Measurements from ENCODE around the gene LARP4. TPM values are rescaled to one million over a fixed set of nuclear protein-coding genes. Genes with fewer than 3 reads are reported as not detected.
A peak's percentile ranks its signal among the peaks of the same experiment; 100 is the strongest.
"Not testable (repeated sequence)": the region's sequence is repeated elsewhere in the genome, so short reads cannot be mapped to it uniquely, and the experiment has no call there.

Gene LARP4
- total RNA-seq, 2 donors from 2014 or later: 22.3 to 33.8 TPM

- H3K36me3 Mint-ChIP-seq (ENCODE audit: low read depth): no peaks in the 10 kb centered on the region
- ATAC-seq: no peak
- no peaks in the 10 kb centered on the region for H3K27me3 Mint-ChIP-seq
- no peak for DNase-seq
- peak overlapping the region; percentile 39 for H3K27ac Mint-ChIP-seq
- H3K4me3 Mint-ChIP-seq: no peak overlapping the region
- peaks cover 8% of the 10 kb centered on the region for H3K4me1 Mint-ChIP-seq
- H3K9me3 ChIP-seq (ENCODE audit: control insufficient read depth, low read length, poor library complexity, severe bottlenecking): no peaks in the 10 kb centered on the region
These were observed 13.2 kb upstream of the LARP4 start for GRCh38 chr12:50387487-50387886.

- Mint-ChIP-seq H3K36me3 (ENCODE audit: low read depth) (no peaks in the 10 kb centered on the region), H3K27ac (no peak overlapping the region), H3K4me1 (peaks cover 8% of the 10 kb centered on the region), H3K27me3 (no peaks in the 10 kb centered on the region), H3K4me3 (no peak overlapping the region)
- H3K9me3 ChIP-seq (ENCODE audit: control insufficient read depth, low read length, poor library complexity, severe bottlenecking): no peaks in the 10 kb centered on the region
- DNase-seq (no peak), ATAC-seq (no peak)
These were observed 12.7 kb upstream of the LARP4 start for GRCh38 chr12:50387972-50388478.

GRCh38 chr12:50388793-50389192 is 11.9 kb upstream of the LARP4 start:
- H3K4me3 Mint-ChIP-seq; H3K9me3 ChIP-seq (ENCODE audit: control insufficient read depth, low read length, poor library complexity, severe bottlenecking); ATAC-seq; H3K4me1 Mint-ChIP-seq; H3K27ac Mint-ChIP-seq; DNase-seq; H3K36me3 Mint-ChIP-seq (ENCODE audit: low read depth); H3K27me3 Mint-ChIP-seq: not testable (repeated sequence)

DNA sequence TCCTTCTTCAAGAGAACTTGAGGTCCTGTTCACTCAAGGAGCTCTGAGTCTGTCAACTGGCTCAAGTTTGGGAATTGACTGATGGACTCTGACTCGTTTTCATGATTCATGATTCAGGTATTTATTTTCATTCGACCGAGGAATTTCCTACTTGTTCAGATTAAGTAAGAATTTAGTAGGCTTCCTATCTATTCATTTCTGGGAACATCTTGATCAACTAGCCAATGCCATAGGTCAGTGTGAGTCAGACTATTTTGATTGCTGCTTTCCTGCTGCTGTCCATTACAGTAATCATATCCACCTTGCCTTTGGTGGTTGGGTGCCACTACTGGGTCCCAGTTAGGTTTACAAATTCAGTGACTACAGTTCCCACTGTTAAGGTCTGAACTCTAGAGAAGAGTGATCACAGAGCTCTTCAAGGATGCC is 10.4 kb upstream of the LARP4 start:
- no peak overlapping the region for H3K27ac Mint-ChIP-seq
- no peaks in the 10 kb centered on the region for H3K36me3 Mint-ChIP-seq (ENCODE audit: low read depth)
- no peaks in the 10 kb centered on the region for H3K27me3 Mint-ChIP-seq
- peaks cover 8% of the 10 kb centered on the region for H3K4me1 Mint-ChIP-seq
- DNase-seq (no peak), ATAC-seq (no peak)
- no peaks in the 10 kb centered on the region for H3K9me3 ChIP-seq (ENCODE audit: control insufficient read depth, low read length, poor library complexity, severe bottlenecking)
- no peak overlapping the region for H3K4me3 Mint-ChIP-seq

- no peak overlapping the region for H3K4me3 Mint-ChIP-seq
- H3K27me3 Mint-ChIP-seq: peaks cover 8% of the 10 kb centered on the region
- H3K4me1 Mint-ChIP-seq: no peaks in the 10 kb centered on the region
- no peak for ATAC-seq
- no peak for DNase-seq
- H3K27ac Mint-ChIP-seq: no peak overlapping the region
- no peaks in the 10 kb centered on the region for H3K36me3 Mint-ChIP-seq (ENCODE audit: low read depth)
- no peaks in the 10 kb centered on the region for H3K9me3 ChIP-seq (ENCODE audit: control insufficient read depth, low read length, poor library complexity, severe bottlenecking)
These were observed 6.1 kb upstream of the LARP4 start for GRCh38 chr12:50394469-50395029.

DNA sequence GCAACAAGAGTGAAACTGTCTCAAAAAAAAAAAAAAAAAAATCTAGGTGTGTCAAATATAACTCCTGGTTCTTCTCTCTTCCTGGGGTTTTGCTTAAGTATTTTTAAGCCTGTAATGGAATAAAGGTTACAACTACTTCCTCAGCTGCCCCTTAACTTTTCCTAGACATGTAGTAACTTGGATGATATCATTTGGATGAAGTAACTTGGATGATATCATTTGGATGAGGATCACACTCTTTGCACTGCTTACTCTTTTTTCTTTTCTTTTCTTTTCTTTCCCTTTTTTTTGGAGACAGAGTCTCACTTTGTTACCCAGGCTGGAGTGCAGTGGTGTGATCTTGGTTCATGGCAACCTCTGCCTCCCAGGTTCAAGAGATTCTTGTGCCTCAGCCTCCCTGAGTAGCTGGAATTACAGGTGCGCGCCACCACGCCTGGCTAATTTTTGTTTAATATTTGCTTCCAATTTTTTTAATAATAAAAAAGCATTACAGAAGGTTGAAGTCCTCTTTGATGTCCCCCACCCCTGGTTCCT is 3.5 kb upstream of the LARP4 start:
- ATAC-seq: no peak
- Mint-ChIP-seq H3K27ac (no peak overlapping the region), H3K4me3 (no peak overlapping the region), H3K36me3 (ENCODE audit: low read depth) (peaks cover 3% of the 10 kb centered on the region), H3K4me1 (peaks cover 13% of the 10 kb centered on the region), H3K27me3 (peaks cover 8% of the 10 kb centered on the region)
- H3K9me3 ChIP-seq (ENCODE audit: control insufficient read depth, low read length, poor library complexity, severe bottlenecking): no peaks in the 10 kb centered on the region
- DNase-seq: no peak

GRCh38 chr12:50398931-50399330 is 1.8 kb upstream of the LARP4 start:
- peaks cover 24% of the 10 kb centered on the region for H3K4me1 Mint-ChIP-seq
- H3K27ac Mint-ChIP-seq: no peak overlapping the region
- no peak overlapping the region for H3K4me3 Mint-ChIP-seq
- no peaks in the 10 kb centered on the region for H3K9me3 ChIP-seq (ENCODE audit: control insufficient read depth, low read length, poor library complexity, severe bottlenecking)
- DNase-seq (no peak), ATAC-seq (no peak)
- peaks cover 8% of the 10 kb centered on the region for H3K27me3 Mint-ChIP-seq
- H3K36me3 Mint-ChIP-seq (ENCODE audit: low read depth): peaks cover 4% of the 10 kb centered on the region

DNA sequence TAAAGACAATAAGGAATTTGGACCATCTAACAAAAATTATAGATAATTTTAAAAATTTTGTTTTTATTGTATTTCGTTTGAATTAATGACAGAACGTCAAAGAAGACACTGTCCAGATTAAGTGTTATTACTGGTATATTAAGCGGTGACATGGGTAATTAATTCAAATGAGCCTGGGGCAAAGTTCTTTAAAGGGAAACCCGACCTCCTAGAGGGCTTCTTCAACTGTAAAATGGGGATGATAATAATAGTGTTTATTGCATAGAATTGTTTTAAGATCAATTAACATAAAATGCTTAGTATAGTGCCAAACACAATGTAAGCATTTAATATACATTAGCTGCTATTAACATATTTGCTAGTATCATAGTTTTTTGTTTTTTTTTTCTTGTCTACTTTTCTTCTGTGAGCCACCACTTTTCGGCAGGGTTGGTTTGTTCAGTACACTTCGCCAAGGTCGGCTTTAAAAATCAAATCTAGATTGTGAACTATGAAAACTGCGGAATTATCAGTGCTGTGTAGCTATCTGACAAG is 514 bp upstream of the LARP4 start:
- H3K27ac Mint-ChIP-seq: peak overlapping the region; percentile 96
- ATAC-seq (no peak), DNase-seq (no peak)
- no peaks in the 10 kb centered on the region for H3K9me3 ChIP-seq (ENCODE audit: control insufficient read depth, low read length, poor library complexity, severe bottlenecking)
- H3K36me3 Mint-ChIP-seq (ENCODE audit: low read depth): peaks cover 4% of the 10 kb centered on the region
- H3K27me3 Mint-ChIP-seq: peaks cover 8% of the 10 kb centered on the region
- H3K4me3 Mint-ChIP-seq: peak overlapping the region; percentile 99
- H3K4me1 Mint-ChIP-seq: peaks cover 24% of the 10 kb centered on the region

- peaks cover 2% of the 10 kb centered on the region for H3K27me3 Mint-ChIP-seq
- peaks cover 4% of the 10 kb centered on the region for H3K36me3 Mint-ChIP-seq (ENCODE audit: low read depth)
- no peak for DNase-seq
- H3K27ac Mint-ChIP-seq: peak overlapping the region; percentile 96
- H3K9me3 ChIP-seq (ENCODE audit: control insufficient read depth, low read length, poor library complexity, severe bottlenecking): no peaks in the 10 kb centered on the region
- H3K4me3 Mint-ChIP-seq: peak overlapping the region; percentile 99
- ATAC-seq: no peak
- H3K4me1 Mint-ChIP-seq: peaks cover 24% of the 10 kb centered on the region
These were observed 906 bp downstream of the LARP4 start for GRCh38 chr12:50401500-50402081.

DNA sequence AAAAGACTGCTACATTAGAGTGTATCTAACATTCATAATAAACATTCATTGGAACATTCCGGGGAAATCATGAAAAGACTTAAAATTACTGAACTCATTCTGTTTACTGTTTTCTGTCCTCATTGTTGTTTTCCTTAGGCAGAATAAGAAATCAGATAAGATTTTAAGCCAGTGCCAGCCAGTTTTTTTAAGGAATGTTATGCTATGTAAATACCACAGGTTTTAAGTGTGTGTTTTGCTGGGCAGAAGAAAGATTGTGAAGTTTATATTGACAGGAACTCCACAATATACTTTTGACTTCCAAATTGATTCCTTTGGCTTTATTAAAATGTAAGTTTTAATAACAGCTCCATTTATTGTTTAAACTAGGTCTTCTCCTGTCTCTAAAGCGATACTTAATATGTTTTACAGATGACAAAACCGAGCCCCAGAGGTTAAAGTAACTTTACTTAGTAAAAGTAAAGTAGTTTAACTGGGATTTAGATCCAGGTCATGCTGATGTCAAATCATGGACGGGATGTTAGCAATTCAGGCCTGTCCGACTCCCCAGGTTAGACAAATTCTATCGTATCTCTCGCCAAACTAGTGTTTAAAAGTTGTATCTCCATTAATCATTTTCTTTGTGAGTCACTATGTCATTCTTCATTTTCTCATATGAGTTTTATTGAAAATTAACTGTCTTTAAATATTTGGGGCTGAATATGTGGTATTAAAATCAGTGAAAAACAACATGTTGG is 1.7 kb downstream of the LARP4 start:
- no peak for DNase-seq
- no peak for ATAC-seq
- Mint-ChIP-seq H3K4me3 (peak overlapping the region; percentile 71), H3K27ac (peak overlapping the region; percentile 96), H3K36me3 (ENCODE audit: low read depth) (peaks cover 4% of the 10 kb centered on the region), H3K4me1 (peaks cover 24% of the 10 kb centered on the region), H3K27me3 (no peaks in the 10 kb centered on the region)
- H3K9me3 ChIP-seq (ENCODE audit: control insufficient read depth, low read length, poor library complexity, severe bottlenecking): no peaks in the 10 kb centered on the region

DNA sequence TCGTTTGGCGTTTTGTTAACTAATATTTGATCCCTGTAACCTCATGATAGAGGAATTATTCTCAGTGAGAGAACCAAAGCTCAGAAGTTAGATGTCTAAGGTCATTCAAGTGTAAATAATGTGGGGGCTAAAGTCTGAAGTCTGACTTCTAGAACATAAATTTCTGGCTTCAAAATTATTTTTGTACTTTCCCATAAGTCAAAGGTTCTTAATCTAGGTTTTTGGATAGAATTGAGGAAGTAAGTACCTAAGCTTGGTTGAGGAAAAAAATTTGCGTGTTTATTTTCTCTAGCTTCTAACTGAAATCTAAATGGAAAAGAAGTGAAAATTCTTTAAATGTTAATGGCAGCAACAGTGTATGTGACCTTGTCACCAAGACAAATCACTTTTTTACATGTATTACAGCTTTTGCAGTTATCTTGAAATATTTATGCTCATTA is 2.3 kb downstream of the LARP4 start:
- ATAC-seq (no peak), DNase-seq (no peak)
- Mint-ChIP-seq H3K27ac (peak overlapping the region; percentile 96), H3K4me1 (peaks cover 24% of the 10 kb centered on the region), H3K36me3 (ENCODE audit: low read depth) (peaks cover 4% of the 10 kb centered on the region), H3K4me3 (peak overlapping the region; percentile 71), H3K27me3 (no peaks in the 10 kb centered on the region)
- H3K9me3 ChIP-seq (ENCODE audit: control insufficient read depth, low read length, poor library complexity, severe bottlenecking): no peaks in the 10 kb centered on the region

DNA sequence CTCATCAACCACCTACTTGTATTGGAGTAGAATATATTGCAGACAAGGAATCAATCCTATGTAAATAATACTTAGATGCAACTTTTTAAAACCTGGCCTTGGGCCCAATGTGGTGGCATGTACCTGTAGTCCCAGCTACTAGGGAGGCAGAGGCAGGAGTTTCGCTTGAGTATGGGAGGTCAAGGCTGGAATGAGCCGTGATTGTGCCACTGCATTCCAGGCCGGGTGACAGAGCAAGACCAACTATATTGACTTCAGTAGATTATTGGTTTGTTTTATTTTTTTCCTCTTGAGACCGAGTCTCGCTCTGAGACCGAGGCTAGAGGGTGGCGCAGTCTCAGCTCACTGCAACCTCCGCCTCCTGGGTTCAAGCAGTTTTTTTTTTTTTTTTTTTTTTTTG is 3.6 kb downstream of the LARP4 start:
- H3K36me3 Mint-ChIP-seq (ENCODE audit: low read depth): peaks cover 4% of the 10 kb centered on the region
- H3K9me3 ChIP-seq (ENCODE audit: control insufficient read depth, low read length, poor library complexity, severe bottlenecking): no peaks in the 10 kb centered on the region
- no peak overlapping the region for H3K4me3 Mint-ChIP-seq
- no peak for ATAC-seq
- H3K27ac Mint-ChIP-seq: no peak overlapping the region
- DNase-seq: no peak
- peaks cover 27% of the 10 kb centered on the region for H3K4me1 Mint-ChIP-seq
- H3K27me3 Mint-ChIP-seq: no peaks in the 10 kb centered on the region

- Mint-ChIP-seq H3K36me3 (ENCODE audit: low read depth) (no peaks in the 10 kb centered on the region), H3K27me3 (no peaks in the 10 kb centered on the region), H3K4me1 (peaks cover 17% of the 10 kb centered on the region), H3K27ac (peak overlapping the region; percentile 54), H3K4me3 (no peak overlapping the region)
- DNase-seq (no peak), ATAC-seq (no peak)
- no peaks in the 10 kb centered on the region for H3K9me3 ChIP-seq (ENCODE audit: control insufficient read depth, low read length, poor library complexity, severe bottlenecking)
These were observed 10.5 kb downstream of the LARP4 start for GRCh38 chr12:50411051-50411660.

Measured in T-helper 17 cell (primary cell).